Transverse colon (tissue), 4 donors: Measurements from ENCODE around the gene SUFU.

Experiments used
- POLR2A ChIP-seq: fragments of 450-650 bp; IDR thresholded peaks from one replicate; pipeline ENCODE4 v1.6.1; 2016; ENCODE audit warnings: antibody characterized with exemption, mild to moderate bottlenecking, moderate library complexity
- POLR2AphosphoS5 ChIP-seq, 3 donors: sonication (generic); formaldehyde crosslinking; IDR thresholded peaks; one replicate each; pipeline ENCODE4 v1.6.1; 2016; ENCODE audit warnings: antibody characterized with exemption in 3 of 3
- TF ChIP-seq, protein P1 (sequence below), 5 experiments: fragments of 200-600 bp in 3 of 5; fragments of 450-650 bp in 2 of 5; sonication (generic) in 3 of 5; IDR thresholded peaks; 1 replicate in 2 of 5; 2 replicates in 3 of 5; pipeline ENCODE4 v1.5.1; 2016 to 2017; ENCODE audit warnings: antibody characterized with exemption in 5 of 5, inconsistent platforms in 3 of 5, mild to moderate bottlenecking in 2 of 5, moderate library complexity in 1 of 5

- TF ChIP-seq, protein P1, sequence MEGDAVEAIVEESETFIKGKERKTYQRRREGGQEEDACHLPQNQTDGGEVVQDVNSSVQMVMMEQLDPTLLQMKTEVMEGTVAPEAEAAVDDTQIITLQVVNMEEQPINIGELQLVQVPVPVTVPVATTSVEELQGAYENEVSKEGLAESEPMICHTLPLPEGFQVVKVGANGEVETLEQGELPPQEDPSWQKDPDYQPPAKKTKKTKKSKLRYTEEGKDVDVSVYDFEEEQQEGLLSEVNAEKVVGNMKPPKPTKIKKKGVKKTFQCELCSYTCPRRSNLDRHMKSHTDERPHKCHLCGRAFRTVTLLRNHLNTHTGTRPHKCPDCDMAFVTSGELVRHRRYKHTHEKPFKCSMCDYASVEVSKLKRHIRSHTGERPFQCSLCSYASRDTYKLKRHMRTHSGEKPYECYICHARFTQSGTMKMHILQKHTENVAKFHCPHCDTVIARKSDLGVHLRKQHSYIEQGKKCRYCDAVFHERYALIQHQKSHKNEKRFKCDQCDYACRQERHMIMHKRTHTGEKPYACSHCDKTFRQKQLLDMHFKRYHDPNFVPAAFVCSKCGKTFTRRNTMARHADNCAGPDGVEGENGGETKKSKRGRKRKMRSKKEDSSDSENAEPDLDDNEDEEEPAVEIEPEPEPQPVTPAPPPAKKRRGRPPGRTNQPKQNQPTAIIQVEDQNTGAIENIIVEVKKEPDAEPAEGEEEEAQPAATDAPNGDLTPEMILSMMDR (IDR thresholded peaks at IDR 0.05): no peak
- TF ChIP-seq POLR2A (no peak), POLR2AphosphoS5 (IDR thresholded peaks at IDR 0.05) (no peak)
Measured at GRCh38 chr10:102610441-102610887, 106.7 kb downstream of the SUFU start.
